Measurements from ENCODE around the gene FEZ2. TPM values are rescaled to one million over a fixed set of nuclear protein-coding genes. Genes with fewer than 3 reads are reported as not detected.

FEZ2 gene
- total and polyA plus RNA-seq, 4 donors, result 36.1 to 59.4 (median 58.5) TPM

DNA sequence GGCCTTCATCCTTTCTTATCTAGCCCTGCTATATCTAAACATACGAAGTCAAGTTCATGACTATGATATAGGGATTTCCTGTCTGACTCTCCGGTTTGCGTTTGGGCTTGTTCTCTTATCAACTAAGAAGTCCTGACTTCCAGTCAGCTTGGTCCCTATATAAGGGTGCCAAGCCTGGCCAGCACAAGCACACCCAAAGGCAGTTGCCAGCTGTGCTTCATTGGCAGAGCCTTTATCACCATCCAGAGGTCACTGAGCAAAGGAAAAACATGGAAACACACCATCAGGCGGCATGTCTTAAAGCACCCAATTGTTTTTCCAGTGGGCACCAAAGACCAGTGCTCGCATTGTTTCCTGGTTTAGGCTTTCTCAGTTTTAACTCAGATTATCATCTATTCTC lies 72.7 kb downstream of the FEZ2 start:
- ATAC-seq (ENCODE audit: low FRiP score), result no peak
- H3K27ac ChIP-seq (ENCODE audit: low read depth in 1 of 2, low read length in 2 of 2), result peak overlapping the region; percentile 66 to 87
- 10 to 16% methylated on average over 5 of the region's 5 CpGs for WGBS, 2 donors

DNA sequence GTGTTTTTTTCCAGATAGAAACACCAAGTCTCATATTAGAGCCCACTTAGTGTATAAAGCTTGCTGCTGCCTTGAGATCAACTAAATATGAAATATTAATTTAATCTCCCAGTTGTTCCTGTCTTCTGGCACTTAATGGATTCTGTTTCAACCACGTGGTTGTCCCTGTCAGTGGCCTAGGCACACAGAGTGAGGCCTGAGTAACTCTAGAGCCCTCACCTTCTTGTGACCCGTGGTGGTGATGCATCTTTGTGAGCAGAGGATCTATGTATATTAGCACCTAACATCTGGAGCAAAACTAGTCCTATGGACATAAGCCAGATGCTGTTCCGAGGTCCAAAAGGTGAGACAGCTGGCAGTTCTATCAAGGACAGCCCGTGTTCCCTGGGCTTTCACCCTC lies 74.8 kb downstream of the FEZ2 start:
- Histone ChIP-seq H3K4me3 (ENCODE audit: low read length in 2 of 2) (no peak overlapping the region), H3K4me1 (ENCODE audit: control insufficient read depth in 1 of 2, insufficient read depth in 2 of 2, low read length in 2 of 2) (peaks cover 2% of the 10 kb centered on the region in 2 donors), H3K36me3 (ENCODE audit: control insufficient read depth in 1 of 2, insufficient read depth in 2 of 2, low read length in 1 of 2) (peaks cover 9 to 17% of the 10 kb centered on the region in 2 donors), H3K27me3 (ENCODE audit: control insufficient read depth in 1 of 2, insufficient read depth in 2 of 2, low read length in 1 of 2) (no peaks in the 10 kb centered on the region), H3K9me3 (ENCODE audit: control insufficient read depth, low read length) (no peaks in the 10 kb centered on the region), H3K27ac (ENCODE audit: low read depth in 1 of 2, low read length in 2 of 2) (no peak overlapping the region)
- DNase-seq (no peak), ATAC-seq (ENCODE audit: low FRiP score) (no peak)
- WGBS, 2 donors, result 66 to 72% methylated on average over 4 of the region's 4 CpGs
- intact Hi-C loops (cut with DNase I), result no loop called here

More for the DNA sequence above, 72.7 kb downstream of the FEZ2 start:
- H3K4me3 ChIP-seq (ENCODE audit: low read length in 2 of 2), result no peak overlapping the region
- H3K9me3 ChIP-seq (ENCODE audit: control insufficient read depth, low read length), result no peaks in the 10 kb centered on the region
- peaks cover 2 to 4% of the 10 kb centered on the region in 2 donors for H3K4me1 ChIP-seq (ENCODE audit: control insufficient read depth in 1 of 2, insufficient read depth in 2 of 2, low read length in 2 of 2)
- intact Hi-C loops (cut with DNase I), result no loop called here
- no peaks in the 10 kb centered on the region for H3K27me3 ChIP-seq (ENCODE audit: control insufficient read depth in 1 of 2, insufficient read depth in 2 of 2, low read length in 1 of 2)
- no peak for DNase-seq
- H3K36me3 ChIP-seq (ENCODE audit: control insufficient read depth in 1 of 2, insufficient read depth in 2 of 2, low read length in 1 of 2), result peaks cover 5 to 12% of the 10 kb centered on the region in 2 donors

DNA sequence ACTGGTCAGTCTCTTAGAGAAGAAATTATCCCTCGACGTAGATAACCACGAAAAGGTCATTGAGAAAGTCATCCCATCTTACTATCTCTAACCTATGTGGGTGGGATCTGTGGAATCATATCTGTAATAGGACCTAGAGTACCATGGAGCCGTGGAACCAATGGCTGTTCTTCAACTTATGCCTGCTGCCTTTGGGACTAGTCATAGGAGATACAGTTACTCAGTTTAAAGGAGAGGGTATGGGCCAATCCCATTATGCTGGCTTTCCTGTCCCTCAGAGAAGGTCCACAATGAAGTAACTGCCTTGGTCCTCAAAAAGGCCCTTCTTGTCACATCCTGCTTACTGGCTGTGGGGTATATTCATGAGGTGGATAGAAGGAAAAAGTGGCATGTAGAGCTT lies 77.5 kb downstream of the FEZ2 start:
- Histone ChIP-seq H3K27ac (ENCODE audit: low read depth in 1 of 2, low read length in 2 of 2) (peak overlapping the region in 1 of 2 donors; percentile 23), H3K27me3 (ENCODE audit: control insufficient read depth in 1 of 2, insufficient read depth in 2 of 2, low read length in 1 of 2) (no peaks in the 10 kb centered on the region), H3K36me3 (ENCODE audit: control insufficient read depth in 1 of 2, insufficient read depth in 2 of 2, low read length in 1 of 2) (peaks cover 11 to 21% of the 10 kb centered on the region in 2 donors), H3K4me3 (ENCODE audit: low read length in 2 of 2) (no peak overlapping the region), H3K9me3 (ENCODE audit: control insufficient read depth, low read length) (no peaks in the 10 kb centered on the region), H3K4me1 (ENCODE audit: control insufficient read depth in 1 of 2, insufficient read depth in 2 of 2, low read length in 2 of 2) (peaks cover 2% of the 10 kb centered on the region in 2 donors)
- no peak for DNase-seq
- 93 to 95% methylated on average over 4 of the region's 4 CpGs for WGBS, 2 donors
- intact Hi-C loops (cut with DNase I), result no loop called here
- ATAC-seq (ENCODE audit: low FRiP score), result no peak

DNA sequence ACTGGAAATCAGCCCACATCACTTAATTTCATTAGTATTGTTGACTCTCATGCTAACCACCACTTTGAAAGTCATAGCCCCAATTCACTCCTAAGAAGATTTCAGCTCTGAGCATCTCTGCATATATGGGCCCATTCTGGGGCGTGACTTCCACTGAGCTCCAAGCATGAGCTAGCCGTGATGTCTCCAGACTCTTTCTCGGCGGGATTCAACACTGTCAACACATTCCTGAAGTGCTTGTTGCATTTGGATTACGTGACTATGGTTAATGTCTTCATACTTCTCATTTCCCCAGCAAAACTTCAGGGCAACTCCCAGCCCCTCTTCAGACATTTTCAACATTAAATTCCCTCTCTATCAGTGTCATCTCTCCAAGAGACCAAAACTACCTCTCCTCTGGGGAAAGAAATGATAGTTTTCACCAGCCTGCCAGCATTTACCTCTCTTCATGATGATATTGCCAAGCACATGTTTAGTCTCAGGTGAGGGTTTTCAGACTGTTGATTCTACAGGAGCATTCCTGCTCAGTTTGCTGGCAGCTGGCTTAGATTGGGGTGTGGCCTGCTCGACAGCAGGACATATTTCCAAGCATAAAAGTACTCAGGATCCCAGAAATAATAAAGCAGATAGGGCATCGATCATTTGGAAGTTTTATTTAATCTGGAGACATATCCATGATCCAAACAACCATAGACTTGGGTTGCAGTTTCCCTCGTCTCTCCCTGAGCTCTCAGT lies 81.7 kb downstream of the FEZ2 start:
- Histone ChIP-seq H3K4me3 (ENCODE audit: low read length in 2 of 2) (no peak overlapping the region), H3K9me3 (ENCODE audit: control insufficient read depth, low read length) (no peaks in the 10 kb centered on the region), H3K27ac (ENCODE audit: low read depth in 1 of 2, low read length in 2 of 2) (peak overlapping the region in 1 of 2 donors; percentile 14), H3K27me3 (ENCODE audit: control insufficient read depth in 1 of 2, insufficient read depth in 2 of 2, low read length in 1 of 2) (no peaks in the 10 kb centered on the region), H3K36me3 (ENCODE audit: control insufficient read depth in 1 of 2, insufficient read depth in 2 of 2, low read length in 1 of 2) (peaks cover 16 to 24% of the 10 kb centered on the region in 2 donors), H3K4me1 (ENCODE audit: control insufficient read depth in 1 of 2, insufficient read depth in 2 of 2, low read length in 2 of 2) (no peaks in the 10 kb centered on the region)
- intact Hi-C loops (cut with DNase I), result no loop called here
- 33 to 44% methylated on average over 8 of the region's 8 CpGs for WGBS, 2 donors
- ATAC-seq (ENCODE audit: low FRiP score) (no peak), DNase-seq (no peak)

DNA sequence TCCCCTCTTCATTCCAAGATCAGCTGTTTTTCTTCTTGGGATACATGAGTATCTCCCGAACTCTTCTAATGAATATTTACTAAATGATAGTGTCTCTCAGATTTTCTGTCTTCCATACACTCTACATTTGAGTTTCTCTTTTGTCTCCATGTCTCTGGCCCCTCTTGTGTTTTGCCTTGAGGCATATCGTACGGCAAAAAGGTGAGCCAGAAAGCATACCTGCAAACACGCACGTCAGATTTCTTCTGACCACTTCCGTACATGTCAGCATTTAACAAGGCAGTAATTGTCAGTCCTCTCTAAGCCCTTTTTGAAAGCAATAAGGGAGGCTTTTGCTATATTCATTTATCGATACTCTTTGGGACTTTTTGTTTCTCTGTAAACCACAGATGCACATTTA lies 82.4 kb downstream of the FEZ2 start:
- Histone ChIP-seq H3K4me1 (ENCODE audit: control insufficient read depth in 1 of 2, insufficient read depth in 2 of 2, low read length in 2 of 2) (peaks cover 0 to 2% of the 10 kb centered on the region in 2 donors), H3K4me3 (ENCODE audit: low read length in 2 of 2) (no peak overlapping the region), H3K9me3 (ENCODE audit: control insufficient read depth, low read length) (no peaks in the 10 kb centered on the region), H3K36me3 (ENCODE audit: control insufficient read depth in 1 of 2, insufficient read depth in 2 of 2, low read length in 1 of 2) (peaks cover 16 to 22% of the 10 kb centered on the region in 2 donors), H3K27ac (ENCODE audit: low read depth in 1 of 2, low read length in 2 of 2) (no peak overlapping the region), H3K27me3 (ENCODE audit: control insufficient read depth in 1 of 2, insufficient read depth in 2 of 2, low read length in 1 of 2) (no peaks in the 10 kb centered on the region)
- DNase-seq (no peak), ATAC-seq (ENCODE audit: low FRiP score) (no peak)
- WGBS, 2 donors, result 84 to 88% methylated on average over 7 of the region's 7 CpGs
- intact Hi-C loops (cut with DNase I), result no loop called here

DNA sequence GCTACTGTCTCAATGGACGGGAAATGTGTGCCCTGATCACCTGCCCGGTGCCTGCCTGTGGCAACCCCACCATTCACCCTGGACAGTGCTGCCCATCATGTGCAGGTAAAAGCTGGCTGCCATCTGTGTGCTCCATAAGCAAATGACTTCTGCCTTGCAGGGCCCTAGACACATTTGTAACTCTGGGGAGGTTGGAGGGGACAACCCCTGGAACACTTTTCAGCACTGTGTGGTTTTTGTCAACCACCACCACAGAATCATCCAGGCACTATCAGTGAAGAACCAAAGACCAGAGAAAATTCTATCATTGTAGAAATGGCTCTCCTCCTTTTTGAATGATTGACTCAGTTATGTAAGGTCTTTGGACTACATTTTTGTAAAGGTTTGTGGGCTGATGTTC lies 84.3 kb downstream of the FEZ2 start:
- Histone ChIP-seq H3K27ac (ENCODE audit: low read depth in 1 of 2, low read length in 2 of 2) (peak overlapping the region in 1 of 2 donors; percentile 2), H3K36me3 (ENCODE audit: control insufficient read depth in 1 of 2, insufficient read depth in 2 of 2, low read length in 1 of 2) (peaks cover 9 to 16% of the 10 kb centered on the region in 2 donors), H3K27me3 (ENCODE audit: control insufficient read depth in 1 of 2, insufficient read depth in 2 of 2, low read length in 1 of 2) (no peaks in the 10 kb centered on the region), H3K4me1 (ENCODE audit: control insufficient read depth in 1 of 2, insufficient read depth in 2 of 2, low read length in 2 of 2) (peaks cover 0 to 2% of the 10 kb centered on the region in 2 donors), H3K9me3 (ENCODE audit: control insufficient read depth, low read length) (no peaks in the 10 kb centered on the region), H3K4me3 (ENCODE audit: low read length in 2 of 2) (no peak overlapping the region)
- ATAC-seq (ENCODE audit: low FRiP score) (no peak), DNase-seq (no peak)
- intact Hi-C loops (cut with DNase I), result loop anchor here in 1 of 2 donors (5.0 kb wide), 1 partner anchor 161 kb away; no protein-coding TSS in a partner anchor
- 92 to 98% methylated on average over 2 of the region's 2 CpGs for WGBS, 2 donors

DNA sequence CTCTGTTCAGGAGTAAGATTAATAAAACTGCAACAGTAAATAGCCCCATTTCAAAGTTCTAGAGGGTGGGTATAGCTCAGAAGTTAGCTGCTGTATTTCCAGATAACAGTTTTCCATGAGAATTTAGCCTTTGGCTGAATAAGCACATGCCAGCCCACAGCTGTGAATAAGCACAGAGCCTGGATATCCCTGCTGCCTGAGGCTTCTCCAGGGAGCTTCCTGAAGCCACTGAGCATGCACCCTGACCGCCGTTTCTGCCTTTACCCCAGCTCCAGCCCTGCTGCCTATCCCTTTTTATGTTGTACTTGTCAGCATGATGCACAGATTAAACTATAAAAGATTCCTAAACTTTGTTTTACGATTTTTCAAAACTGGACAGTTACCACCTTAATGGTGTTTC lies 85.3 kb downstream of the FEZ2 start:
- ATAC-seq (ENCODE audit: low FRiP score) (no peak), DNase-seq (no peak)
- Histone ChIP-seq H3K27me3 (ENCODE audit: control insufficient read depth in 1 of 2, insufficient read depth in 2 of 2, low read length in 1 of 2) (no peaks in the 10 kb centered on the region), H3K9me3 (ENCODE audit: control insufficient read depth, low read length) (no peaks in the 10 kb centered on the region), H3K4me1 (ENCODE audit: control insufficient read depth in 1 of 2, insufficient read depth in 2 of 2, low read length in 2 of 2) (peaks cover 0 to 2% of the 10 kb centered on the region in 2 donors), H3K4me3 (ENCODE audit: low read length in 2 of 2) (no peak overlapping the region), H3K36me3 (ENCODE audit: control insufficient read depth in 1 of 2, insufficient read depth in 2 of 2, low read length in 1 of 2) (peaks cover 9 to 16% of the 10 kb centered on the region in 2 donors), H3K27ac (ENCODE audit: low read depth in 1 of 2, low read length in 2 of 2) (no peak overlapping the region)
- intact Hi-C loops (cut with DNase I), result loop anchor here in 1 of 2 donors (5.0 kb wide), 1 partner anchor 160 kb away; no protein-coding TSS in a partner anchor
- WGBS, 2 donors, result 69 to 74% methylated on average over 3 of the region's 3 CpGs

DNA sequence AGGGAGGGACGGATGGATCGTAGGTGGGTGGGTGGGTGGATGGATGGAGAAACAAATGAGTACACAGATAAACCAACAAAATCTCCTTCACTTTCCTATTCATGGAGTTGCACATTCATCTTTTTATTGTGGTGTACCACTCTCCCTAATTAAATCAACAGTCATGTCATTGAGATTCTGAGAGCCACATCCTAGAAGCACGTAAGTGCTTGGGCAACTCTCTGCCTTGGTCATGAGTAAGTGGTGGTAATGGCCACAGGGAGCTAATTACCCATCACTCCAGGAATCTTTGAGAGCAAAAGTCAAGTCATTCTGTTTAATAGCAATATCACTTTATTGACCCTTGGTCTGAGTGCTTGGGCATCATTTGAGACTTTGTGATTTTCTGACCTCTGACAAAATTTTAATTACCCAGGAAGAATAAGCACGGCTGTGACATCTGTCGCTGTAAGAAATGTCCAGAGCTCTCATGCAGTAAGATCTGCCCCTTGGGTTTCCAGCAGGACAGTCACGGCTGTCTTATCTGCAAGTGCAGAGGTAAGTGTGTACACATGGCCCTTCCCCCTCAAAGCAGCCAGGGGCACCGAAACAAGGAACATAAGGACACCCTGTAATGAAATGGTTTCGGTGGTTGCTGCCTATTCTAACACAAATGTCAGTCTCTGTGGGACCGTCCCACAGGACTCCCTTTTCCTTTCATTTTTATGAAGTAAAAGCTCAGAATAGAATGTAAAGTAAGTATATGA lies 85.9 kb downstream of the FEZ2 start:
- ATAC-seq (ENCODE audit: low FRiP score), result no peak
- Histone ChIP-seq H3K9me3 (ENCODE audit: control insufficient read depth, low read length) (no peaks in the 10 kb centered on the region), H3K27me3 (ENCODE audit: control insufficient read depth in 1 of 2, insufficient read depth in 2 of 2, low read length in 1 of 2) (no peaks in the 10 kb centered on the region), H3K4me3 (ENCODE audit: low read length in 2 of 2) (no peak overlapping the region), H3K4me1 (ENCODE audit: control insufficient read depth in 1 of 2, insufficient read depth in 2 of 2, low read length in 2 of 2) (peaks cover 0 to 2% of the 10 kb centered on the region in 2 donors), H3K27ac (ENCODE audit: low read depth in 1 of 2, low read length in 2 of 2) (peak overlapping the region; percentile 25 to 60), H3K36me3 (ENCODE audit: control insufficient read depth in 1 of 2, insufficient read depth in 2 of 2, low read length in 1 of 2) (peaks cover 9 to 13% of the 10 kb centered on the region in 2 donors)
- no peak for DNase-seq
- intact Hi-C loops (cut with DNase I), result loop anchor here in 1 of 2 donors (5.0 kb wide), 1 partner anchor 160 kb away; no protein-coding TSS in a partner anchor
- 82 to 84% methylated on average over 9 of the region's 9 CpGs for WGBS, 2 donors

Data from aorta (tissue), 5 donors.